Loucy (cell line): Measurements from ENCODE around the gene RAB11FIP3.

ENCODE experiments used
- H2AFZ ChIP-seq: fragments of 200-600 bp; sonication (generic); 2 replicates; pipeline ENCODE4 v1.6.0; 2016; ENCODE audit warnings: antibody characterized with exemption, mild to moderate bottlenecking, low read length, moderate library complexity
- H3F3A ChIP-seq: fragments of 200-600 bp; 2 replicates; pipeline ENCODE4 v1.6.0; 2016; ENCODE audit warnings: antibody characterized with exemption, low read depth, mild to moderate bottlenecking
- H3K27me3 ChIP-seq: fragments of 200-600 bp; sonication (generic); 2 replicates; pipeline ENCODE4 v1.6.1; 2014; ENCODE audit warnings: low read length, mild to moderate bottlenecking; ENCODE audit not compliant: insufficient read depth, poor library complexity, severe bottlenecking
- H3K36me3 ChIP-seq: fragments of 200-600 bp; sonication (generic); 2 replicates; pipeline ENCODE4 v1.6.1; 2016; ENCODE audit warnings: low read length; ENCODE audit not compliant: insufficient read depth
- H3K4me1 ChIP-seq: fragments of 200-600 bp; sonication (generic); 2 replicates; pipeline ENCODE4 v1.5.1; 2014; ENCODE audit warnings: low read length, mild to moderate bottlenecking; ENCODE audit not compliant: insufficient read depth, poor library complexity, severe bottlenecking
- H3K4me2 ChIP-seq: fragments of 200-600 bp; sonication (generic); 2 replicates; pipeline ENCODE4 v1.6.0; 2014; ENCODE audit warnings: antibody characterized with exemption, low read length, low read depth, mild to moderate bottlenecking; ENCODE audit not compliant: poor library complexity, severe bottlenecking
- H3K4me3 ChIP-seq: fragments of 200-600 bp; sonication (generic); 2 replicates; pipeline ENCODE4 v1.5.1; 2014; ENCODE audit warnings: low read length, mild to moderate bottlenecking, mixed read lengths; ENCODE audit not compliant: poor library complexity, severe bottlenecking
- H3K79me2 ChIP-seq: fragments of 200-600 bp; sonication (generic); 2 replicates; pipeline ENCODE4 v1.6.1; 2014; ENCODE audit warnings: low read length; ENCODE audit not compliant: insufficient read depth
- H3K9ac ChIP-seq: fragments of 200-600 bp; sonication (generic); 2 replicates; pipeline ENCODE4 v1.6.0; 2014; ENCODE audit warnings: mild to moderate bottlenecking, low read depth, low read length, moderate library complexity; ENCODE audit not compliant: poor library complexity, severe bottlenecking
- H3K9me2 ChIP-seq: fragments of 200-600 bp; sonication (generic); replicated peaks from 2 replicates; pipeline ENCODE4 v1.6.1; 2016; ENCODE audit warnings: low read depth, low read length, mixed read lengths
- H3K9me3 ChIP-seq: fragments of 200-600 bp; sonication (generic); 2 replicates; pipeline ENCODE4 v1.6.1; 2014; ENCODE audit warnings: mild to moderate bottlenecking, antibody characterized with exemption, low read length, low read depth; ENCODE audit not compliant: insufficient read depth
- H4K20me1 ChIP-seq: fragments of 200-600 bp; sonication (generic); 2 replicates; pipeline ENCODE4 v1.6.0; 2014; ENCODE audit warnings: antibody characterized with exemption, low read length, mild to moderate bottlenecking; ENCODE audit not compliant: insufficient read depth, poor library complexity, severe bottlenecking
- CTCF ChIP-seq: fragments of 200-600 bp; sonication (generic); conservative IDR thresholded peaks from 2 replicates; pipeline ENCODE4 v1.5.1; 2014; ENCODE audit warnings: mild to moderate bottlenecking, antibody characterized with exemption, low read length
- EZH2phosphoT487 ChIP-seq: fragments of 200-600 bp; IDR thresholded peaks from 2 replicates; pipeline ENCODE4 v1.6.1; 2018; ENCODE audit warnings: antibody characterized with exemption, mild to moderate bottlenecking, moderate library complexity, borderline replicate concordance

Gene RAB11FIP3

GRCh38 chr16:430904-431303 lies 5.5 kb downstream of the RAB11FIP3 start:
- Histone ChIP-seq H3K4me1 (peaks cover 15% of the 10 kb centered on the region), H3F3A (no peaks in the 10 kb centered on the region), H3K36me3 (no peaks in the 10 kb centered on the region), H3K9me3 (no peaks in the 10 kb centered on the region), H3K9ac (no peak overlapping the region), H3K4me3 (no peak overlapping the region), H3K9me2 (no peaks in the 10 kb centered on the region), H2AFZ (no peak overlapping the region), H3K27me3 (no peaks in the 10 kb centered on the region), H4K20me1 (peaks cover 6% of the 10 kb centered on the region), H3K79me2 (peaks cover 21% of the 10 kb centered on the region), H3K4me2 (peak overlapping the region; percentile 85)
- no peak for TF ChIP-seq EZH2phosphoT487
- no peak for TF ChIP-seq CTCF

- Histone ChIP-seq H3K79me2 (no peaks in the 10 kb centered on the region; the same call in 1 of the 2 replicates), H3K9ac (no peak overlapping the region), H3K9me3 (no peaks in the 10 kb centered on the region), H3F3A (no peaks in the 10 kb centered on the region), H3K9me2 (no peaks in the 10 kb centered on the region), H4K20me1 (no peaks in the 10 kb centered on the region), H2AFZ (no peak overlapping the region), H3K4me2 (no peak overlapping the region), H3K4me3 (no peak overlapping the region), H3K4me1 (no peaks in the 10 kb centered on the region), H3K36me3 (no peaks in the 10 kb centered on the region), H3K27me3 (no peaks in the 10 kb centered on the region)
- TF ChIP-seq CTCF (no peak), EZH2phosphoT487 (no peak)
These were observed 15.2 kb downstream of the RAB11FIP3 start for GRCh38 chr16:440627-441026.

GRCh38 chr16:441447-441846 lies 16.0 kb downstream of the RAB11FIP3 start:
- Histone ChIP-seq H3K4me3 (no peak overlapping the region), H3K4me2 (no peak overlapping the region), H3K79me2 (no peaks in the 10 kb centered on the region; the same call in 1 of the 2 replicates), H3F3A (no peaks in the 10 kb centered on the region), H3K9ac (no peak overlapping the region), H4K20me1 (no peaks in the 10 kb centered on the region), H2AFZ (no peak overlapping the region), H3K4me1 (no peaks in the 10 kb centered on the region), H3K36me3 (no peaks in the 10 kb centered on the region), H3K9me3 (no peaks in the 10 kb centered on the region), H3K27me3 (no peaks in the 10 kb centered on the region), H3K9me2 (no peaks in the 10 kb centered on the region)
- TF ChIP-seq EZH2phosphoT487 (no peak), CTCF (no peak)
